Mucosa of gallbladder (tissue), 1 donor: ENCODE measurements around the gene ARHGAP23. TPM values are rescaled to one million over a fixed set of nuclear protein-coding genes. Genes with fewer than 3 reads are reported as not detected.
A peak's percentile ranks its signal among the peaks of the same experiment; 100 is the strongest.

Experiments used
- DNase-seq: peaks from one replicate; pipeline ENCODE4 v3.0.0-alpha.2; 2020; ENCODE audit warnings: low spot score
- total RNA-seq: library from RNA; stranded (reverse); gene quantifications from one replicate; pipeline ENCODE4 v1.2.1, GENCODE V29; 2021
- donor health status: DM: no; HTN: no; CAD: no.

ARHGAP23 gene
- total RNA-seq, 1 donor from 2014 or later, result 37.6 TPM

DNA sequence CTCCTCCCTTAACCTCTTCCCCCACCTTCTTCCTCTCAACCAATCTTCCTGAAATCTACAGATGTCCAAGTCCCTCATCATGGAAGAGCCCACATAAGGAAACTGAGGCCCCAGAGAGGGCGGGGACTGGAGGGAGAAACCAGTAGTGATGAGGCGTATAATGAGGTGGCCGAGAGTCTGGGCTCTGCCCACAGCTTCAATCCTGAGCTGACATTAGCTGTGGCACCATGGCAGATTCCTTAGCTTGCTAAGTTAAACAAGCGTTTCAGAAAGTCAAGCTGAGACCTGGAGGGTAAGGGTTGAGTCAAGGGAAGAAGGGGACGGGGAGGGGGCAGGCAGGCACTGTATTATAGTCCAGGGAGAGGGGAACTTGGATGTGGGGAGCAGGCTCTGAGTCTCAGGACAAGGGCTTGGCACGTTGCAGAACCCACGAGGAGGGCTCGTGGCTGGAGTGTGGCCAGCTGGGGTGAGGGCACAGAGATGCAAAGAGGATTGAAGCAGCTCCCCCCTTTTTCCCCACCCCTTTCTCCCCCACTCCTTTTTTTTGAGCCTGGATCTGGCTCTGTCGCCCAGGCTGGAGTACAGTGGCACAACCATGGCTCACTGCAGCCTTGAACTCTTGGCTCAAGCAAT, 13.3 kb downstream of the ARHGAP23 start:
- no peak for DNase-seq

DNA sequence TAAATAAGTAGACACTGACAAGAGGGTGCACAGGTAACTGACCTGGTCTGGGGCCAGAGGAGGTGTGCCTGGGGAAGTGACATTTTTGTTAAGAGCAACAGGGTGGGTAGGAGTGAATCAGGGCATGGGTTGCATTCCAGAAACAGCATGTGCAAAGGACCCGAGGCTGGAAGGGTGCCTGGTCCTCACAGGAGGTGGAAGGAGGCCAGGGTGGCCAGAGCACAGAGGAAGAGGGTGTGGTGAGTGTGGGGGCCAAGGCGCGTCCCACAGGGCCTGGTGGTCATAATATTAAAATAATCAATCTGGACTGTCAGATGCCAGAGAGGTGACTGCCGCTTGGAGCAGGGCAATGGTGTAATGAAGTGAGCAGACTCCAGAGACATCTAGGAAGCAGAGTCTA, 14.3 kb downstream of the ARHGAP23 start:
- DNase-seq, result no peak

DNA sequence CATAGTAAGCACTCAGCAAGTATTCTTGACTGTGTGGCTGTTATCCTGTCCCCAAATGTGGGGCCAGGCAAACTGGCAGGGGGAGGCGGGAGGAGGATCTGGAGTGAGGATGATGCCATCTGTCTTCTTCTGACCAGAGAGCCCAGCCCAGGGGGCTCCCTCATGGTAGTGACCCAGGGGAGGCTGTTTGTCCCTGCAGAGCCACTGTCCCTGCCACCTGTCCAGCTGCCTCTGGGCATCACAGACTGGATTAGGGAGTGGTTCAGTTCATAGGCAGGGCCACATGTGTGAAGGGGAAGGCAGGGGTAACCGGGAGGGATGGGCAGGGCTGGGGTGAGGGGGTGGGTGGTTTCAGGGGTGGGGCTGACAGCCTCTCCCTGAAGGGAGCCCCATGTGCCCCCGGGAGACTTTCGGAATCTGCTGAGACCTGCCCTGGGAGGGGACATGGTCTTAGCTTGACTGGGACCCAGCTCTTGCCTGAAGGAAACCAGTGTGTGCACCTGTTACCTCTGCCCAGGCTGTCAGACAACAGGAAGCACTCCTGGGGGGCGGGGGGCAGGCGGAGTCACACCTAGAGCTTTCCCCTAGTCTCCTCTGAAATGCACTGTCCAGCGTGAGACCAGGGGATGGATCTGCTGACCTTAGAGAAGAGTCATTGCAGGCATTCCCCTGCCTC, 15.2 kb downstream of the ARHGAP23 start:
- no peak for DNase-seq

DNA sequence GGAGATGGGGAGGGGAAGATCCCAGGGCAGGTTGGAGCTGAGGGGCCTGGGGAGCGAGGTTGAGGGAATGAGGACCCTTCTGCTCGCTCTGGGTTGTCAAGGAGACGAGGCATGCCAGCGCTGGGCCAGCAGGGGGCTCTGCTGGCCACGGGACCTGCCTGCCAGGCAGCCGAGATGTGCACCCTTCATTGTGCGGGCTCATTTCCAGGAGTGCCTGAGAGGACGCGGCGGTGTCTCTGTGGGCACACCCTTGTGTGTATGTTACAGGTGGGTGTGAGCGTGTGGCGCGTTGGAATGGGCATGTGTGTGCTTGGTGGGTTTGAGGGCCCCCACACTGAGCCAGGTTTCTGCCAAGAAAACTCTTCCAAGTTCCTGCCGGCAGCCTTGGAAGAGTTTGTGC, 15.9 kb downstream of the ARHGAP23 start:
- DNase-seq, result peak; percentile 47

DNA sequence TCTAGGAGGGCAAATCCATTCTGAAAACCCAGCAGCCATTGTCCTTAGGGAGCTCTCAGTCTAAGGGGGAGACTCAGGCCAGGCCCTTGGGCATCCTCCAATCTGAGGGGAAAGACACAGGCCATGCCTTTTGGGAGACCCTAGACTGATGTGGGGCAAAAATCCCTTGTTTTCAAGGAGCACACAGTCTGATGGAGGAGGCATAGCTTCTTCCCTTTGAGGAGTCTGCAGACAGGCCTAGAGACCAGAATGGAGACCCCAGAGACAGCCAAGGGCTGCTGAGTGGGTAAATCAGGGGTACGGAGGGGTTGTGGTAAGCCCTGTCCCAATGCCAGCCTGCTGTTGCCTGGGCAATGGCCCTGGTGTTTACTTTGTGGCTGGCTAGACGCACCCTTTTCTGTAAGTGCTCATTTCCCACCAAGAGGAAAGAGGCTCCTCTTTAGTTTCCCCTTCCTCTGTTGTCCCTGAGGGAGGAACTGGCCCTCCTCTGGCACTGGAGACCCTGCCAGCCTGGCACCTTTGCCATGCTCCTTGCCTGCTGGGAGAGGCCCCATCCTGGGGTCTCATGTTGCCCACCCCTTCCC, 19.3 kb downstream of the ARHGAP23 start:
- no peak for DNase-seq

DNA sequence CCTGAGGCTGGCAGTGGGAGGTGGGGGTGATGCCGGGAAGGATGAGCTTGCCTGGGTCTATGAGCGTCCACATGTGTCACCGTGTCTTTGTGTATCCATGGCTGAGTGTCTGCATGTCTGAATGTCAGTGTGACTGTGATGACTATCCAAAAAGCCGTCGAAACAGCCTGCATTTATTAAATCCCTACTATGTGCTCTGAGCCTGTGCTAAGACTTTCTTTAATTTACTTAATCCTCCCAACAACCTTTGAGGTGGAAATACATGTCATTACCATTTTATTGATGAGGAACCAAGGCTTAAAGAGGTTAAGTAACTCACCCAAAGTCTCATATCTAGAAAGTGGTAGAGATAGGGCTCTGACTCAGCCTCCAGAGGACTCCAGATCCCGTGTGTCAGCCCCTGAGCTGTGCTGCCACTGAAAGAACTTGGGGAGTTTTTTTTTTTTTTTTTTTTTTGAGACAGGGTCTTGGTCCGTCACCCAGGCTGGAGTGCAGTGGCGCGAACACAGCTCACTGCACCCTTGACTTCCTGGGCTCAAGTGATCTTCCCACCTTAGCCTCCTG, 20.0 kb downstream of the ARHGAP23 start:
- no peak for DNase-seq

DNA sequence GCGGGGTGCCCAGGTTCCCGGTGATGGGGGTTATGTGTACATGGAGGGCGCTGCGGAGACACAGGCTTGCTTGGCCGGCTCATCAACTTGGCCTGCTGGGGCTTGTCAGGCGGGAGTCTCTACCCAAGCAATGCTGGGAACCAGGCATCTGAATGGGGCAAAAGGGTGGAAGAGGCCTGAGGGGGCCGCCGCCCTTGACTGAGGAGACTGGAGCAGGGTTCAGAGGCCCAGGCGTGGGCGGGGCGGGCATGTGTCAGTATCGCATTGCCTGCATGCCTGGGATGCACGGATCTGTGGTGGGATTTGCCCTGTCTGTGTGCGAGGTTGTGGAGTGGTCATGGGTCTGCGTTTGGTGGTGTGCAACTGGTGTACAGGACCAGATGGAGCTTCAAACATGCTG, 21.1 kb downstream of the ARHGAP23 start:
- no peak for DNase-seq

DNA sequence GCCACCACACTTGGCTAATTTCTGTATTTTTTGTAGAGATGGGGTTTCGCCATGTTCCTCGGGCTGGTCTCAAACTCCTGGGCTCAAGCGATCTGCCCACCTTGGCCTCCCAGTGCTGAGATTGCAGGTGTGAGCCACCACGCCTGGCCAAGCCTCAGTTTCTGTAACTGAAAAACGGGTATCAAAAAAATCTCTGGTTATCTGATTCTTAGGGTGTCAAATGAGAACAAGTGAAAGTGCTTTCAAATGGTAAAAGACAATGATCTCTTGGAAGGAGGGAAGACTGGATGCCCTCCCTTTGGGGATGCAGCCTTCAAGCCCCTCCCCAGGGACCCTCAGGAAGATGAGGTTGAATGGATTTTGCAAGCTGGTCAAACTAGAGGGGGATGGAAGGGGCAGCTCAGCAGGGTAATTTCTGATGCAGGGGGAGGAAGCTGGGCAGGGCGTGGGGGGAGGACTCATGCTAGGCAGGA, 22.3 kb downstream of the ARHGAP23 start:
- no peak for DNase-seq

DNA sequence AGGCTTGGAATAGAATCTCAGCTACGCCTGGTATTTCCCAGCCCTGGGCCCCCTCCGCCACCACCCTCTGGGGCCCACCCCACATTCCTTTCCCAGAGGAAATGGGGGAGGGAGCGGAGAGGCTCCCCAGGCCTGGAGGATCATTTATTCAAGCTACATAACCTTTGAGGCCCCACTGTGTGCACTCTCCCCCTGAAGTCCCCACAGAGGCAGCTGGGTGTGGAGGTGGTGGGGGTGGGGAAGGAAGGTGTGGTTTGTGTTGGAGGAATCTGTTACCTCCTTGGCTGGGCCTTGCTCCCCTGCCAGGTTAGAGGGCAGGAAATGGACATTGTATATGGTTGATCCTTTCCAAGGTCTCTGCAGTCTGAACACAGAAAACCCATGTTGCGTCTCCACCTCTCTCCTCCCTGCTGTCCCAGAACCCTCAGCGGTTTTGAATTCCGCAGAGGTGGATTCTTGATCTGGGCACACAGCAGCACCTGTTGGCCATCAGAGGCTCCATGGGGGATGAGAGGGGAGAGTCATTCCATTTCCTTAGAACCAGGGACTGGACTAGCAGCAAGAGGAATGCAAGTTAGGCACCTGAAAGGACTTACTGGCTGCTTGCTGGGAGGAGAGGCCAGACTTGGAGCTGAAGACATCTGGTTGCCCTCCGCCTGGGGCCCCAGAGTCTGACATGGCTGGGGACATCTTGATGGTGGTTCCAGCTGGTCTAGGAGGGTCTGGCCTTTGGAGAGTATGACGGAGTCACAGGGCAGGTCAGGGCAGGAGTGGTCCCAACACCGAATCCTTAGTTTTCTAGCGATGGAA, 23.0 kb downstream of the ARHGAP23 start:
- no peak for DNase-seq

DNA sequence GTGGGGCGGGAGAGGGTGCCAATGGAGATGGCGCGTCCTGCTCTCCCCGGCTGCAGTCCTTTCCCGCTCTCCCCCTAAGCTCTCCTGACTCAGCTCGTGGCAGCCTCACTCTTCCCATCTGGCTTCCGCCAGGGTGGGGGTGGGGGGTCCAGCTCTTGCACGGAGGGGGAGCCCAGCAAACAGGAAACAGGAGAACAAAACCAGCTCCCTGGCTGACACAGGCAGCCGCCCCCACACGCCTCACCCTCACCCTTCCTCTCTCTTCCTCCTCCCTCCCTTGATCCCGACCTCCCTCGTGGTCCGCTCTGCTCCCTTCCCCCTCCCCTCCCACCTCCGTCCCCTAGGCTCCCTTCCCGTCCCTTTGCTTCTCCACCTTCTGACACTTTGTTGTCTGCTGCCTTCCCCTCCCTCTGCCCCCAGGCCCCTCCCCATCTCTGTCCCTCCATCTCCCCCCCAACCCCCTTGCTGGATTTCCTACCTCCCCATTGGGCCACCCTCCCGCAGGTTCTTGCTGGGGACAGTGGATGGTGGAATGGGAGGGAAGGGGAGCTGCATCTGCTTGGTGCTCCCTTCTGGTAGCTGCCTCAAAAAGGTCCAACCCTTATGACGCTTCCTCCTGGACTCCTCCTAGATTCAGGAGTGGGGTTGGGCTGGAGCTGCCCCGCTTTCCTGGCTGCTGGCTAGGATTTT, 23.7 kb downstream of the ARHGAP23 start:
- no peak for DNase-seq

DNA sequence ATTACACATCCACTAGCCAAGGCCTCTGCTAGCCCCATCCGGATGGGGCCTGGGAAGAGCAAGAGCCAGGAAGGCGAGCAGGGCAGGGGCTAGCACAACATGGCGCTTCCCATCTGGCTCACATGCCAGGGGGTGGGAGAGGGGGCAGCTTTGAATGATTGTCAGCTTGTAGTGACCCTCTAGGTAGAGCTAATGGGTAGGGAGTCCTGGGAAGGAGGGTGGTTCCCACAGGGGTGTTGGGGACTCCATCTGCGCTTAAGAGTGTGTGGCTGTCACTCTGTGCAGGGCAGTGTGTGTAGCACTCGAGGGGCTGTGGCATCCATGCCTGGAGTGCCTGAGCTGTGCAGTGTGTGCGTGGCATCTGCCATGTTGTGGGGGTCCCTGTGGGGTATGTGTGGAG, 24.5 kb downstream of the ARHGAP23 start:
- DNase-seq, result no peak

DNA sequence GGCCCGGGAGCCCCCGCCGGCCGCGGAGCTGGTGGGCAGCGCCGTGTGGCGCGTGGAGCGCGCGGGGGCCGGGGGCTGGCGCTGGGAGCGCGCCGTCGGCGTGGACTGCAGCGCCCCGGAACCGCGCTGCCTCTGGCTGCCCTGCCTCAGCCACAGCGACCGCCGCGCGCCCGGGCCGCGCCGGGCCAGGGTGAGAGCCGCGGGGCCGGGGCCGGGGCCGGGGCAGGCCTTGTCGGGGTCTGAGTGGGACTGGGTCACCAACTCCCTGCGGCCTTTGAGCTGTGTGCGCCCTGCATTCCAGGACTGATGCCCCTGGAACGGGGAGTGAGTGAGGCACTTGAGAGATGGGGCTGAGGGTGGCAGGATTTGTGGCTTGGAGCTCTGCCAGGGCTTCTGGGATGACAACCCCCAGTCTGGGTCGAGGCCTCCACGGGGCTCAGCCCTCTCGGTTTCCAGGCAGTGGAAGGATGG, 25.7 kb downstream of the ARHGAP23 start:
- DNase-seq, result no peak

DNA sequence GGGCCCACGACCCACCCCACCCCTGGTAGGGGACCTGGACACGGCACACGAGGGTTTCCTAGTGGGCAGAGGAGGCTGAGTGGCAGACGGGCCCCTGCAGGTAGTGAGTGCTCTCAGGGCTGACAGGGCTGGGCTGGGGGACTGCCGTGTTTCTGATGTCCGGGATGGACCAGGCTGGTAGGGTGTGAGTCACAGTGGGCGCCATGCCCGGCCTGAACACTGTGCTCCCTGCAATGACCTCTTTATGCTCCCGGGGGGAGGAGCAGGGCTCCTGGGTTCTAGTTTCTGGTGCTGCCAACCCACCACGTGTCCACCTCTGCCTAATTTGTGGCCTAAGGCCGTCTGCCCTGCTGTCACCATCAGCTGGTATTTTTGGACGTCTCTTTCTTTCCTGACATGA, 26.3 kb downstream of the ARHGAP23 start:
- DNase-seq, result peak; percentile 44

DNA sequence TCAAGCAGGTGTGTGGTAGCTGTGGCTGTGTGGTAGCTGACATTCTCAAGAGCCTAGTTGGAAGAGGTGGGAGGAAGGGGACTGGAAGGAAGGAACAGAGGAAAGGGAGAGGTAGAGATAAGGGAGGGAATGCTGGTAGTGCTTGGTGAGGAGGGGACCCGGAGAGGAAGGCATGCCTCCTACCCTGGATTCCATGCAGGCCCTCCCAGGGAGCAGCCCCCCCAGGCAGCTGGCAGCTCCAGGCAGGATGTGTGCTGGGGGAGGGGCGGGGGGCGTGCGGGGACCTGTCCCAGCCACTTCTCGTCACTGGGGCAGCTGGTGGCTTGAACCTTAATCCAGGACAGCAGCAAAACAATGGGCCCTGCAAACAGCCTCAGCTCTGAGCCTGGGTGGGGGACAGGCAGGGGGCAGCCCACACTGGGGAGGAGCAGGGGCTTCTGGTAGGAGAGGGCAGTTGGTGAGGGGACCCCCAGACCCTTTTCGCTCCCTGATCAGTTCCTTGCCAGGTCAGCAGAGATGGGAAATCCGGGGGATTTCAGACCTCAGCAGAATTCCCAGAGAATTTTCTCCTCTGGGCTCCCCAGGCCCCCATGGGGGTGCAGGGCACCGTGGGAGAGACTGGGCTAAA, 27.1 kb downstream of the ARHGAP23 start:
- DNase-seq, result no peak

DNA sequence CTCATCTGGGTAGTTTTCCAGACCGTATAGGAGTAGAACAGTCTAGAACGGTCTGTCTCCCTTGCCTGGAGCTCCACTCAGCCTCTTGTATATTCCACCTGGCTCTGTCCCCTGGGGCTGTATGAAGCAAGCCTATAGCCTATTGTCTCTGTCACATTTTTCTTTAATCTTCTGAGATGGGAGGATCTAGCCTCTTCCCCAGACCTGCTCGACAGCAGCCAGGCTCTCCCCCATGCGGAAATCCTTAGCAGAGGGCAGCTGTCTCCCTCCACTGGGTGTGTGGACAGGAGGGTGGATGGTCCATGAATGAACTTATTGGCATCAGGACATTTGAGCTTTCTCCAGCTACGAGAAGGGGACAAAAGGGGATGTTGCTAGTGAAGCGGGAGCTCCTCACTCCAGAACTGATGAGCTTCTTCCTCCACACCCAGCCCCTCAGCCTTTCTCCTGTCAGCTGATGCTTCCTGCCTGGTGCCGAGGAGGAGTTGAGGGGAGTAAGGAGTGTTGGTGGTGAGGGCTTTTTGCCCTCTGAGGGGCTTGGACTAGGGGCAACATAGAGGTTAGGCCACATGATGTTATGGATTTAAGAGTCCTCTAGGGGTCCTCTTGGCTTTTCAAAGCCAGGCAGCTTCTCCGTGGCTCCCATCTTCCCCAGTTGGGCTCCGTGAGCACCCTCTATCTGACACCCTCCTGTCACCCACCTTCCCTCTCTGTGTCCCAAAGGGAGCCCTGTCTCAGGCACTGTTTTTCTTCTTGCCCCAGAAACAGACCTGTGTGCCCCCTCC, 28.0 kb downstream of the ARHGAP23 start:
- no peak for DNase-seq

DNA sequence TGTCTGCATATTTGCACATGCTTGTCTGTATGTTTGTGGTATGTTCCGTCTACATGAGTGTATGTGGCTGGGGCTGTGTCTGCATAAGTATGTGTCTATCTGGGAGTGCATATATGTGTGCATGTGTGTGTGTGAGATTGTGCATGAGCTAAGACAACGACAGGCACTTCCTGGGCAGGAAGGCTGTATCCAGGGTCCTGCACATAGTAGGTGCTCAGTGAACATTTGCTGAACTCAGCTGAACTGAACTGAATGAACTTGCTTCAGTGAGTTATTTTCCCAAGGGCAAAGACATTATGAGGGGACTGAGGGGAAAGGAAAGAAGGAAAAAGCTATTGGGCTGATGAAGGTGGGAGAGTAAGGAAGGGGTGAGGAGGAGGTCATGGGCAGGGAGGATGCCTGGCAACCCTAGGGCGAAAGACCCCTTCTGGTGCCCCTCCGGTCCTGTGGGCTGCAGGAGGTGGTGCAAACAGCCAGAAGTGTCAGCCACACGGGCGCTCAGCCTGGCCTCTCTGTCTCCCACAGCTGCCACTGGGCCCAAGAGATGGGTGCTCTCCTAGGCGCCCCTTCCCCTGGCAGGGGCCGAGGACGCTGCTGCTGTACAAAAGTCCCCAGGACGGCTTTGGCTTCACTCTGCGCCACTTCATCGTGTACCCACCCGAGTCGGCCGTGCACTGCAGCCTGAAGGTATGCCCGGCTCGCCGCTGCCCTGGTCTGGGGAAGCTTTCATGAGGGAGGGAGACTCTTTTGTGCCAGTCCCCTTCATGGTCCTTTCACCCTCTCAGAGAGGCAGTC, 29.5 kb downstream of the ARHGAP23 start:
- no peak for DNase-seq

DNA sequence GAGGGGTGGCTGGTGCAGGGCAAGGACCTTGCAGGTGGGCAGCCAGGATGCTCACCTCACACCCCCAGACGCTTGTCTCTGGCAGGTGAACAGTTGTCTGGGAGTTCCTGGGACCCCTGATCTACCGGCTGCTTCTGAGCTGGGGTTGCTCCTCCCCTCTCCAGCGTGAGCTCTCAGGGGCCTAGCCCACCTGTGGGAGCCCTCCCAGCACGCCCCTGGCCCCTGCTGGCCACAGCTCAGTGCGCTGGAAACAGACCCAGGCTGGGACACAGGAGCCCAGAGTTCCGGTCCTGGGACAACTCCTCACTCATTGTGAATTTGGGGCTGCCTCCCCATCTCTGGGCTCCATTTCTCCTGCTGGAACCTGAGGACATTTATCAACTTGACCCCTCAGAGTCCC, 30.3 kb downstream of the ARHGAP23 start:
- DNase-seq, result no peak

DNA sequence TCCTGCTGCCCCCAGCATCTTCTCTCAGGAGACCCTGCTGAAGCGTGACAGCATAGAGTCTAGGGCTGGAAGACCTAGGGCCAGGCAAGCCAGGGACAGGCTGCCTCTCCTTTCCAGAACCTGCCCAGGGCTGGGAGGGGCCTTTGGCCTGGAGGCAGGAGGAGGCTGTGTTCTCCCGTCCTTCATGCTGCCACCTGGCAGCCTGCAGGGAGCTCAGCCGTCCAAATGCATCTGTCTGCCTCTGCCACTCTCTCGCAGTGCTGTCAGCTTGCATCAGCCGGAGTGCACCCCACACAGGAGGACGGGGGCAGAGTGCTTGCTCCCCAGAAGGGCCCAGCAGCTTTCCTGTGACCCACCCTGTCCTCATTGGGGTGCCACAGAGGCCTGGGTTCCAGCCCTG, 31.3 kb downstream of the ARHGAP23 start:
- no peak for DNase-seq

DNA sequence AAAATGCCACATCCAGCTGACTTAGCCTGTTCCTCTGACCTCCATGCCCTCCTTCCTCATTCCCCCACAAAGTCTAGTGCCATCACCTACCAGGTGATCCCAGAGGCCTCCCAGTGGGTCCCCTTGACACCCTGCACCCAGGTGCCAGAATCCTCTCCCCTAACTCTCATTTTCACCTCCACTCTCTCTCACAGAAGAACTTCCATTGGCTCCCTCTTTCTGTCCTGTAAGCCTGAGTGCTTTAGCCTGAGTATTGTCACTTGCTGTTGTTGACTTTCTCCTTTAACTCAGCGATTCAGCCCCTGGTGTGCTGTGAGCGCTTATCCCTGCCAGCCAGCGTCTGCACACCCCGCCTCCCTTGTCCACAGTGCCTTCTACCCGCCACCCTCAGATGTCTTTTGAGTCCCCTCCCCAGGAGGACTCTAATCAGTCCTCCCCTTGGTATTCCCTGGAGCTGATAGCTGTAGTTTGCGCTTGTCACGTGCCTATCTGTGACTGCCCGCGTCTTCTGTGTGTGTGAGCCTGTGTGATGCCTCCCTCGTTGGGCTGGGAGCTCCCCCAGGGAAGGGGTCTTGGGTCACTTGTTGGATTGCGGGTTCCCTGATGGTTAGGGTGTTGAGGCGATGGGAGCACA, 31.9 kb downstream of the ARHGAP23 start:
- no peak for DNase-seq
